ENCODE results near the gene NMRAL1.

NMRAL1 gene

DNA sequence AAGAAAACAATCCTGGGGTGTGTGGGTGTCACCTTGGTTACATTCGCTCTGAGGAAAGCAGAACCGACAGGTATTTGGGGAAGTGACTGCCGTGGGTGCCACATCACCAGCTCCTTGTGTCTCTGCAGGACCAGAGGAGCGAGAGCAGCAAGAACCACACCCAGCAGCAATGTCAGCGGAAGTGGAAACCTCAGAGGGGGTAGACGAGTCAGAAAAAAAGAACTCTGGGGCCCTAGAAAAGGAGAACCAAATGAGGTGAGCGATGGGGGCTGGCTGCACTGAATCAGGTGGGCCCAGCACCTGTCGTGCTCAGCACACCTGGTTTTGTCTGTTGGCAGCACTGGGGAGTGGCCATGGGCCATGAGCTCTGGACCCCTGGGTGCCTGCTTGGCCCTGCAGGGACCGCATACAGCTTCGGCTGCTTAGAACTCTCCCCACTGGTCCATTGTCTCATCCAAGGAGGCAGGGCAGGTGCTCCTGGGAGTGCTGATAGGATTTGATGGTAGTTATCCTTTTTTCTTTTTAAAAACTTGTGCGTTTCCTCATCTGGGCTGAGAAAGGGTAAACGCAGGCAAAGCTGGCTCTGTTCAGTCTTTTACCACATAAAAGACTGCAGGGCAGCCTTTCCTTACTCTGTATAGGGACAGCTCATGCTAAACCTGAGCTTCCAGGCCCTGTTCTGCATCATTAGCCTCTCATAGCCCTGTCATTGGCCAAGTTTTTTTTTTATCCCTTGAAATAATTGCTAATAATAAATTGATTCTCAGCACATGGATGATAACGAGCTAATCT lies 31.1 kb upstream of the NMRAL1 start:
- in situ Hi-C loops (cut with MboI; ENCODE audit: low sequenced_read_pairs) = no loop called here

DNA sequence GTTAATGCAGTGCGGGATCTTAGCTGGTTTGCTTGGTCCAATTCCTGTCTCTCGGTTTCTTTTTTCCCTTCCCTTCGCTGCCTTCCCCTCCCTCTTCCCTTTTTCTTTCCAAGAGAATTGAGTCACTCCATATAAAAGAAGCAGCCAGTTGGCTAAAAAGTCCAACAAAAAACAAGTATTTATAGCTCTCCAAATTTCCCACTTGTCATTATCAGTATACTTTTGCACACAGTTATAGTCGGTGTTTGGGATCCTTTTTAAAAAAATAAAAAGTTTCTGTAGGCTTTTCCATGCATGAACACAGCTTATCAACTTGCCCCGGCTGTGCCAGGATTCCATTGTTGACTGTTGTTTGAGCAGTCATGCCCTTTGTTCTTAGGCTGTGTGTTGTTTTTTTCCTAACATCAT lies 26.6 kb upstream of the NMRAL1 start:
- in situ Hi-C loops (cut with MboI; ENCODE audit: low sequenced_read_pairs) = no loop called here

DNA sequence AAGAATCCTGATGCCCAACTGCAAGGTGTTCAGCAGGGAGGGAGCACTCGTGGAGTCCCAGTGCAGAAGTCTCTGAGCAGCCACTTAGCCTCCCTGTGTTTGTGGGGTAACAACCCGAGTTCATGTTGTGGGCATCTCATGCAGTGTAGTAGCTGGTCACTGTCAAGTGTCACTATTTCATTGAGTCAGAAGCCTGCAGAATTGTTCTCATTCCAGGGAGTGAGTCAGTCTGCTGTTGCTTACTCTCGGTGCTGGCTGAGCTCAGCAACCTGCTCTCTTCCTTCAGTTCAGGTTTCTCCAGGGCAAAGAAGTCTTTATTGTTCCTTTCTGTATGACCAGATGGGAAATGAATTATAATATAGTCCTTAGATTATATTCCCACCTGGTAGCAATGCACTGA lies 25.8 kb upstream of the NMRAL1 start:
- in situ Hi-C loops (cut with MboI; ENCODE audit: low sequenced_read_pairs) = no loop called here

DNA sequence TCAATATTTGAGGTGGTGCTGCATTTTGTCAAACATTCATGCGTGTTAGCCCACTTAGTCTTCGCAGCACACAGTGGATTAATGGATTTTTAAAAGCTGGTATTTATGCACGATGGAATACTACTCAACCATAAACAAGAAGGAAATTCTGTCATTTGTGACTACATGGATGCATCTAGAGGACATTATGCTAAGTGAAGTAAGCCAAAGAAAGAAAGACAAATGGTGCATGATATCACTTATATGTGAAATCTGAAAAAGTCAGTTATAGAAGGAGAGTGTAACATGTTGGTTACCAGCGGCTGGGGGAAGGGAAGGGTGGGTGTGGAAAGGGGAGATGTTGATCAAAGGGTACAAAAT lies 24.8 kb upstream of the NMRAL1 start:
- in situ Hi-C loops (cut with MboI; ENCODE audit: low sequenced_read_pairs) = no loop called here

DNA sequence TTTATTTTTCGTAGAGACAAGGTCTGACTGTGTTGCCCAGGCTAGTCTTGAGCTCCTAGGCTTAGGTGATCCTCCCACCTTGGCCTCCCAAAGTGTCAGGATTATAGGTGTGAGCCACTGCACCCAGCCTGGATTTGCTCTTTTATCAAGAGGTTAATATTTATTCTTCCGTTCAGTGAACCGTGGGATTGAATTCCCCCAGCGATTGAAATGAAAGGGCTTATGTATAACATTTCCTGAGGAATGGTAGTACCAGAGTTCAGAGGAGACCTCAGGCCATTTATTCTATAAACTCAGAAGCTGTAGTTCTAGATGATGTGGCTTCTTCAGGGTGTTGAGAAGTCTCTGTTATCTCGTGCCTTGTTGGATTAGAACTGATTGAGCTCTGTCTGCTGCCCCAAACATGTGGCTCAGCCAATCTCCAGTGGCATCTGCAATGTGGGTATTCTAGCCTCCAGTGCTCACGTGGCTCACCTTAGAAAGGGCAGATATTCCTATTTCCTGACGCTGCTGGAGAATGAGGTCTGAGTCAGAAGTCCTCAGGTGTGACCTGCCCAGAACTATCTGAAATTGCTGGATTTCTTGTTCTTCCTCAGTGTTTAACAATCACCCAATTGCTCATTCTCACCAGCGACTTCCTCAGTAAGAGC lies 24.2 kb upstream of the NMRAL1 start:
- in situ Hi-C loops (cut with MboI; ENCODE audit: low sequenced_read_pairs) = no loop called here

DNA sequence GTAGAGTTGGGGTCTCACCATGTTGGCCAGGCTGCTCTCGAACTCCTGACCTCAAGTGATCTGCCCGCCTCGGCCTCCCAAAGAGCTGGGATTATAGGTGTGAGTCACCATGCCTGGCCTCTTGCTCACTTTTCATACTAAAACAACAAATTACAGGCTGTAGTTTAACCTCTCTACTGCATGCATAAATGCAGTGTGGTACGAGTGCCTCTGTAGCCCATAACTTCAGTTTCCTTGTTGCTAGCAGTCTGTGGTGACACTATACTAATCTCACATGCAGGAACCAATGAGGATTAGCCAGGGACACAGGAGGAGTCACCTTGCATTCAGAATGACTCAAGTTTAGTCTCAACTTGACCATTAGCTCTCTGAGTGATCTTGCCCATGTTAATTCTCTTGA lies 21.9 kb upstream of the NMRAL1 start:
- in situ Hi-C loops (cut with MboI; ENCODE audit: low sequenced_read_pairs) = no loop called here

DNA sequence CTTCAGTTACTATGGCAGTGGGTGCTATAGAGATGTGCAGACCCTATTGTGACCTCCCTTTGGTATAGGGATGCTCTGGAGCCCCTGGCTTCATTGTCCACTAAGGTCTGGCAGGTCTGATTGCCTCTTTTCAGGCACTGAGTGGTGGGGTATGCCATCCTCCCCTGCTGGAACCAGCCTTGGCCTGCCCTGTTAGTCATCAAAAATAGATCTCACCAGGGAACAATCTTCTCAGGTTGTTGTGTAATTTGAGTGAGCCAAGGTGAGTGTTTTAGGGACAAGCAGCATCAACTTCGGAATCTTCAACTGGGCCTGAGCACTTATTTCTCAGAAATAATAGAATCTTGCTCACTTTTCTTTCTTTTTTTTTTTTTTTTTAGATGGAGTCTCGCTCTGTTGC lies 21.3 kb upstream of the NMRAL1 start:
- in situ Hi-C loops (cut with MboI; ENCODE audit: low sequenced_read_pairs) = no loop called here

DNA sequence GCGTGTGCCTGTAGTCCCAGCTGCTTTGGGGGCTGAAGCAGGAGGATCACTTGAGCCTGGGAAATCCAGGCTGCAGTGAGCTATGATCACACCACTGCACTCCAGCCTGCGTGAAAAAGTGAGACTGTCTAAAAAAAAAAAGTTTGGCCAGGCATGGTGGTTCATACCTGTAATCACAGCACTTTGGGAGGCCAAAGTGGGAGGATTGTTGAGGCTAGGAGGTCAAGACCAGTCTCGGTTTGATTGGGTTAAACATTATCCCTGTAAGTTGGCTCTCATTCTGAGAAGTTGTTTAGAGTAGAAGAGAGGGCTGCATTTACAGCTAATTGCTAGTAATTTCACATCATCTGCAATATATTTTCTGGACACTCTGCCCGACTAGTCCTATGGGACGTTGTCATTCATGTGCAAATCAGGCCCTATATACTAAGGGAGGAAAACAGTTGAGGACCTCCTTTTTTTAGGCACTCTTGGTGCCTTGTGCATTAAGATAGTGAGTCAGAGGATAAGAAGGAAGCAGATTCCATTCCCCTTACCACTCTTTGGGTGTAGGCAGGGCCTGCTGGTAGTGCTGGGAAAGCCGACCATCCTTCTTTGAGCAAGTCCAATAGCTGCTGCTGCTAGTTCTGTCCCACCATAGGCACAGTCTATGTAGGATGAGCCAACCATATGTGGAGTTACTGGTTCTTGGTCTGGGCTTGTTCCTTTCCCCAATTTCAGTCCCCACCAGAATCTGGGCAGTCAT lies 20.5 kb upstream of the NMRAL1 start:
- in situ Hi-C loops (cut with MboI; ENCODE audit: low sequenced_read_pairs) = no loop called here

DNA sequence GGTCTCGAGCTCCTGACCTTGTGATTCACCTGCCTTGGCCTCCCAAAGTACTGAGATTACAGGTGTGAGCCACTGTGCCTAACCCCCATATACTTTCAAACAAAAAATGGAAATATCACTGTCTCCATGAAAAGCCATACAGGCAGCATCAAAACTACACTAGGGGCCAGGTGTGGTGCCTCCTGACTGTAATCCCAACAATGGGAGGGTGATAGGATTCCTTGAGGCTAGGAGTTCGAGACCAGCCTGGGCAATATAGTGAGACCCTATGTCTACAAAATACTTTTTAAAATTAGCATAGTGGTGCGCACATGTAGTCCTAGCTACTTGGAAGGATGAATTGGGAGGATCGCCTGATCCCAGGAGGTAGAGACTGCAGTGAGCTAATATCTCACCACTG lies 17.5 kb upstream of the NMRAL1 start:
- in situ Hi-C loops (cut with MboI; ENCODE audit: low sequenced_read_pairs) = no loop called here

DNA sequence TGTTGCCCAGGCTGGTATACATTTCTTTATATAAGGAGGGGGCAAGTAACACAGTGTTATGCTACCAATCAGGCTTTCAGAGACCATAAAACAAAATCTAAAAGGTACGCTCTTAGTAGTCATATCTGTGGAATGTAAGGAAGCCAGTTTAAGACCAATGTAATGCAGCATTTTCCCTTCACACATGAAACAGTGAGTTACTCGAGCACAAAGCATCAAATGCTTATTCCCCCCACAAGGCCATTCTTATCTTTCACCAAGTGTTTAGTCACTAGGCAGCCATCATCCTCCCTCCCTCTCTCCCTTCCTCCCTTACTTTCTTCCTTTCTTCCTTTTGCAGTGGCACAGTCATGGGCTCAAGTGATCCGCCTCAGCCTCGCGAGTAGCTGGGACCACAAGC lies 14.6 kb upstream of the NMRAL1 start:
- in situ Hi-C loops (cut with MboI; ENCODE audit: low sequenced_read_pairs) = no loop called here

DNA sequence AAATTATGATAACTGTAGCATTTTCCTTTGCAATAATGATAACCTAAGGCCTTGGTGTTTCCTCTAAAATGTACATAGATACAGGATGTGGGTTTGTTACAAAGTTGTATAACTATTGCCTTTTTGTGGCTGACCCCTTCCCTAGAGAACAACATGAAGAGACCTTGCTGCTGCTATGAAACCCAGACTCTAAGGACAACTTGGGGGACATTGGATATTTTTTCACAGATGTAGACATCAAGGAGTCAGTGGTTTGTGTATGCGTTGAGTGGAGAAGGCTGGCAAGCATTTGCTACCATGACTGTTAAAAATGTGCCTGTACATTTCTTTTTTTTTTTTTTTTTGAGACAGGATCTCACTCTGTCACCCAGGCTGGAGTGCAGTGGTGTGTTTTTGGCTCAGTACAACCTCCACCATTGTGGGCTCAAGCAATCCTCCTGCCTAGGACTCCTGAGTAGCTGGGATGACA lies 14.1 kb upstream of the NMRAL1 start:
- in situ Hi-C loops (cut with MboI; ENCODE audit: low sequenced_read_pairs) = no loop called here

DNA sequence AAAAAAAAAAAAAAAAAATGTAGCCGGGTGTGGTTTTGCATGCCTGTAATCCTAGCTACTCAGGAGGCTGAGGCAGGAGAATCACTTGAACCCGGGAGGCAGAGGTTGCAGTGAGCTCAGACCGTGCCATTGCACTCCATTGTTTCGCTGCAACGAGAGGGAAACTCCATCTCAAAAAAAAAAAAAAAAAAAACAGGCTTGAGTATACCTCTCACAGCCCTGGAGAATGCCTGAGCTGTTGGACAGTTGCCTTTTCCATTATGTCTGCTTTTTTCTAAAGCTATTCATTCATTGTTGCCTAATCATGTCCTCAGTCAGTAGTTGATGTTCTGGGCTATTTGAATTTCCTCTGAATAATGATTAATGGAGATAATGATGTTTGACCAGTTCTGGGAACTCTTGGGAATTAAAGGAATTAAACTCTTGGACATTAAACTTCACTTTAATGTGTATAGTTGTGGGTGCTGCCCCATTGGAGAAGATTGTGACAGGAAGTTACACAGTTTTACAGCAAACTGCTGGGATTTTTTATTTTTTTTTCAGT lies 13.6 kb upstream of the NMRAL1 start:
- in situ Hi-C loops (cut with MboI; ENCODE audit: low sequenced_read_pairs) = no loop called here

DNA sequence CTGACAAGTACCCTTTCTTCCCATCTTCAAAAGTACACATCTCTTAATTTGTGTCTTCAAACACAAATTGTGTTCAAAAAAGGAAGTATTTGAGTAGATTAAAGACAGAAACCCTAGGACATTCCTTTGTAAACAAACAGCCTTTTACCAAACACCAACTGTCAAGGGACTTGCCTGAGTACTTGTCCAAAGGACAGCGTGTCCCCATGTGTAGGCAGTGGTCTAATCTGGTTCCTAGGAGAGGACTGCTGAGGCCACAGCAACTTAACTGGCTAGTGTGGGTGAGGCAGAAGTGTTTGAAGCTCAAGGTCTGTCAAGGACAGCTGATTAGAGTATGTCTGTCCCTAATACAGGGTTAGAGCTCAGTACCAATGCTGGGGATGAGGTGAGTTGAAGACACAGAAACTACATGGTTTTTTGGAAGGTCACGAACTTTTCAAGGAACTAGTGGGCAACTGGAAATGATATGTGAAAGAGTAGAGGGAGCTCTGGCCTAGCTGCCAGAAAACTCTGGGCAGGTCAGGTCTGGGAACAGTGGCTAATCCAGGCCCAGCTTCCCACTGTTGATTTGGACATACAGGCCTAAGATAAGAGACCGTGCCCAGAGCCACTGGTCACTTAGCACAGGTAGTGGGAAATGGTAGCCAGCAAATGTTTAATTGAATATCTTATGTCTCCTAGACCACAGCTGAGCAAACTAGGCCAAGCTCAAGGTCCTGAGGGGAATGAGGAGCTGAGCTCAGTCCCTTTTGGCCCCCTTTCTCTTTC lies 11.9 kb upstream of the NMRAL1 start:
- in situ Hi-C loops (cut with MboI; ENCODE audit: low sequenced_read_pairs) = no loop called here

DNA sequence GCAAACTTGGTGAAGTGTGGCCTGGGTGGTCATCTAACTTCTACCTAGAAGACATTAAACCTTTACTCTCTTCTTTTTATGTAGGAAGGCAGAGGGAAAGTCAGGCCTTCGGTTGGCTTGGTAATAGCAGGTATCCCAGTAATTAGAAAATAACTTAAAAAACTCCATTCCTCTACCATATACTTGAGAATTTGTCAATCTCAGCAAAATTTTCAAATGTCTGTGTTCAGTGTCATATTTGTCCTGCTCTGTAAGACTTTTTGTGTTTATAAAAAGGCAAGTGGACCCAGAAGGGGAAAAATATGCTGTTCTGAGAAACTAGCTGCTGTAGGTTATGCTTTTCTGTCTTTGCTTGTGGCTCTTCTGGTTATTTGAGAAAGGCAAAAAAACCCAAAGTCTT lies 7.5 kb upstream of the NMRAL1 start:
- in situ Hi-C loops (cut with MboI; ENCODE audit: low sequenced_read_pairs) = no loop called here

DNA sequence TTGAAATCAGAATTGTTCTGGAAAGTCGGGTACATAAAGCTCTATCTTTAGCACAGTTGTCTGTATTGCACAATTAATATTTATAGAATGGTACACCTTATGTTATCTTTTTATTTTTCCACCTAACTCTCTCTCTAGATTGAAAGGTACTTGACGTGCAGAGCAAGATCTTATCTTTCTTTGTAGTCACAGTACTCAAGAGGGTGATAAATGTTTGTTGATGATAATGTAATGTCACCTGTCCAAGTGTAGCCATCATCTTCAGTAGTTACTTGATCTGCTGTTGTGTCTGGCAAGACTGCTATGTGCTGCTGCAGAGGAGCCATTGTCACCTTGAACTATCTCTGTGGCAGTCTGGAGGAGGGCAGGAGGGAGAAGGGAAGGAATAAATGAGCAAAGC lies 7.1 kb upstream of the NMRAL1 start:
- in situ Hi-C loops (cut with MboI; ENCODE audit: low sequenced_read_pairs) = no loop called here

DNA sequence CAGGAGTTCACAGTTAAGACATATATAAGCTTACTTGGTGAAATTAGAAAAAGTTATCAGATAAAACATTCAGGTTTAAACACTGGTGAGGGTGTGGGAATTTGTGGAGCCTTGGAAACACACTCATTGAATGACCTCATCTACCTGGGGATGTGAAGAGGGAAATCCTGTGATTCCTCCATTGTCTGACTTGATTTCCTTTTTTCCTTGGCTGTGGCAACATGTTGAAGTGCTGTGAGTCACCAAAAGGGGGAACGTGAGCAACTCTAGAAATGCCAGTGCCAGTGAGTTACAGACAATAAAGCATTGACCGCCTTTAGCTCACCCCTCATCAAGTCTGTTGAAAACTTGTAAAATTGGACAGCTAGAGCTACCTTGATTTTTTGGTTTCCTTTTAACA lies 3.5 kb upstream of the NMRAL1 start:
- in situ Hi-C loops (cut with MboI; ENCODE audit: low sequenced_read_pairs) = no loop called here

DNA sequence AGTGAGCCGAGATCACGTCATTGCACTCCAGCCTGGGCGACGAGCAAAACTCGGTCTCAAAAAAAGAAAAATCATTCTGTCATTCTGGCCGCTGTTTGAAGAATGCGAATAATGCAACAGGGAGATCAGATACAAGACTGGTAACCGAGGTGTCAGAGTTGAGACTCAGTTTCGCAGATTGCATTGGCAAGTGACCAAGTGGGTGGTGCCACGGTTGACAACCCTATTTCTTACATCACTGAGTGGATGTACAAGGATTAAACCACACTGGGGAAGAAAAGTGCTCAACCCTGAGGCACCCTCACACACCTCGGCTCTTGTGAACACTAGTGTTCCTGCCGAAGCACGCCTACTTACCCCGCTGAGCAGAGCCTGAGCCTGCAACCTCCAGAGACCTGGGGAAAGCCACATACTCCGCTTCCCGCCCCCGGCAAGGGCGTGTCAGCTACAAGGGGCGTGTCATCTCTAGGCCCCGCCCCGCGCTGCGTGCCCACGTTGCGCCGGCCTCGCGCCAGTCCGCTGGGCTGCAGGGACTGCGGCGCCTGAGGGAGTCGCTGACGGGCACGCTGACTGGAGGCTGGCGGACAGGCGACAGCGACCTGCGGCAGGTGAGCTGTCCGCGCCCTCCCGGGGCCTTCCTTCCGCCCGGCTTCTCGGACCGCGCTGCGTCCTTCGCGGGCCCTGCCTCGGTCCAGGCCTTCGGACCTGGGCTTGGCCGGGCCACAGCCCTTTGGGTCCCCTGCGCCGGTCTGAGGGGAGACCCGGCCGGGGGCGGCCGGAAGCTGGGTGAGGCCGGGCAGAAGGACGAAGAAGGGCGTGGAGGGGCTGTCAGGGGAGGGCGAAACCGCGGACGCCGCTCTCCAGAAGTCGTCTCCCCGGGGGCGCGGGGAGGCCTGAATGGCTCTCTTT lies 1.7 kb upstream of the NMRAL1 start, which contains the start of gene HMOX2:
TSS of gene HMOX2 (plus strand) at position 519 of the 909 bp plus-strand sequence. CDS start 29,127 bp downstream, outside the sequence.
- in situ Hi-C loops (cut with MboI; ENCODE audit: low sequenced_read_pairs) = no loop called here

DNA sequence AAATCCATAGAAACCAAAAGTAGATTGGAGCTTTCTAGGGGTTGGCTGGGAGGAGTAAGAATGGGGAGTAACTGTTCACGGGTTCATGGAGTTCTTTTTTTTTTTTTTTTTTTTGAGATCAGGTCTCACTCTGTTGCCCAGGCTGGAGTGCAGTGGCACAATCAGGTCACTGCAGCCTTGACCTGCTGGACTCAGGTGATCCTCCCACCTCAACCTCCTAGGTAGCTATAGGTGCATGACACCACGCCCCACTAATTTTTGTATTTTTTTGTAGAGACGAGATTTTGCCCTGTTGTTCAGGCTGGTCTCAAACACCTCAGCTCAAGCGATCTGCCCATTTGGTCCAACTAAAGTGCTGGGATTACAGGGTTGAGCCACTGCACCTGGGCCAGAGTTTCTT lies 1.5 kb downstream of the NMRAL1 start:
- in situ Hi-C loops (cut with MboI; ENCODE audit: low sequenced_read_pairs) = no loop called here

DNA sequence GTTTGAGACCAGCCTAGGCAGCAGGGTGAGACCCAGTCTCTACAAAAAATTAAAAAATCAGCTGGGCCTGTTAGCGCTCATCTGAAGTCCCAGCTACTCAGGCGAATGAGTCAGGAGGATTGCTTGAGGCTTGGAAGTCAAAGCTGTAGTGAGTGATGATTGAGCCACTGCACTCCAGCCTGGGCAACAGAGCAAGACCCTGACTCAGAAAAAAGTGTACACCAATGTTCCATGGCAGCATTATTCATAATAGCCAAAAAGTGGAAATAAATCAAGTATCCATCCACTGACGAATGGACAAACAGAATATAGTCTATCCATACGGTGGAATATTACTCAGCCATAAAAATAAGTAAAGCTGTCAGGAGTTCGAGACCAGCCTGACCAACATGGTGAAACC lies 2.6 kb downstream of the NMRAL1 start:
- in situ Hi-C loops (cut with MboI; ENCODE audit: low sequenced_read_pairs) = no loop called here

DNA sequence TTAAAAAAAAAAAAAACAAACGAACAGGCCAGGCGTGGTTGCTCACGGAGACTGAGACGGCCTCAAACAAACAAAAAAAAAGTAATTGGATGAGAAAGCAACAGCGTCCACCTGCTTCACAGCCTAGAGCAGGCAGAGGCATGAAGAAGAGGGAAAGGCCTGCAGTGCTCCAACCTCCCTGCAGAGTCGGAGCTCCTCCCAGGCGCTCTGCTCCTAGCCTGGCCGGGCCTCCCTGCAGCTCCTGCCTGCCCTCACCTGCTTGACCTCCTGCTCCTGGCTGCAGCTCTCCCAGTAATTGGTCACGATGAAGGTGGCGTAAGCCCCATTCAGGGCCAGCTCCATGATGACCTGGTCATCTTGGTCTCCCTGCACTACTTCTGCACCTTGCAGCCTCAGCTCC lies 5.5 kb downstream of the NMRAL1 start:
- in situ Hi-C loops (cut with MboI; ENCODE audit: low sequenced_read_pairs) = no loop called here

Measured in hTERT RPE-1 (cell line).